ENCODE measurements around the gene NFIA.

The NFIA gene

GRCh38 chr1:61332796-61333195 is 250.4 kb downstream of the NFIA start:
- intact Hi-C loops (cut with DNase I): no loop called here
- DNase-seq: no peak

DNA sequence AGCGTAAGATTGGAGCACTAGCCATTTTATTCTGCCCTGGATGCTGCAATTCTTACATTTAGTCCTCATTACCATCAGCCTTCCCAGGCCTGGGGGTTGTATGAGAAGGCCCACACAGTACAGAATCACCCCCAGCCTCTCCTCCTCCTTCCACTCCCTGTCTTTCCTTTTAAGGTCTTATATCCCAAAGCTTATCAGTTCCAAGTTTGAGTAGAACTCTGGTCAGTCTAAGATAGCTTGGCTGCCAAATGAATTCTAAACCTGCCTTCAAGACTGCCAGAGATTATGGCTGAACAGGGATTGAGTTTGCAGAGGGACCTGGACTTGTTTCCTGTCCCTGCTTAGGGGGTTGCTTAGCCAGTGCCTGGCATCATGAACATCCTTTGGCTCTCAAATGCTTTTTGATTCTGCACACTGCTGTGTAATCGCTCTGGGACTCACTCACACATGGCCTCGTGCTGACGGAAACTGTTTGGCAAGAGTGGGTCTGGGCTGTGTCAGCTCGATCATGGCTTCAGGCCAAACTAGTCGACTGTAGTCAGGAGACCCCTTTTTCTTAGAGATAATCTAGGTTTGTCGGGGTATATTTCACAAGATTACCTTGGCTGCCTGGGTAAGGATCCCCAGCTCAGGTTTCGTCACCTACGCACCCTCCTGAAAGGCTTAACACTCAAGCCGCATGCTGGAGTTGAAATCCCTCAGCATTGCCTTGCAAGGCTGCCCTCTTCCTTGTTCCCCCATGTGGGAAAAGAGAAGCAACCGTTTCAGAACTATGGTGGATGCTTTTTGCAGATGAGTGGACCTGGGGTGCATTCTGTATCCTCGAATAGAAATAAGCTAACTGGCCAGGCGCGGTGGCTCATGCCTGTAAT is 252.6 kb downstream of the NFIA start:
- DNase-seq: peak in 1 of 10 donors; percentile 9
- intact Hi-C loops (cut with DNase I): loop anchor here (5.0 kb wide), 3 partner anchors 58 to 148 kb away; no protein-coding TSS in a partner anchor

GRCh38 chr1:61337037-61337436 is 254.7 kb downstream of the NFIA start:
- intact Hi-C loops (cut with DNase I): loop anchor here (5.0 kb wide), 3 partner anchors 60 to 150 kb away; no protein-coding TSS in a partner anchor
- no peak for DNase-seq

- DNase-seq: no peak
- intact Hi-C loops (cut with DNase I): loop anchor here (5.0 kb wide), 3 partner anchors 60 to 150 kb away; no protein-coding TSS in a partner anchor
Measured at GRCh38 chr1:61337441-61337951, 255.1 kb downstream of the NFIA start.

GRCh38 chr1:61337981-61338848 is 255.9 kb downstream of the NFIA start:
- intact Hi-C loops (cut with DNase I): loop anchor here (2.0 to 5.0 kb wide), 5 partner anchors 61 to 367 kb away; no protein-coding TSS in a partner anchor
- DNase-seq: peak; percentile 62 to 95 (median 74)

DNA sequence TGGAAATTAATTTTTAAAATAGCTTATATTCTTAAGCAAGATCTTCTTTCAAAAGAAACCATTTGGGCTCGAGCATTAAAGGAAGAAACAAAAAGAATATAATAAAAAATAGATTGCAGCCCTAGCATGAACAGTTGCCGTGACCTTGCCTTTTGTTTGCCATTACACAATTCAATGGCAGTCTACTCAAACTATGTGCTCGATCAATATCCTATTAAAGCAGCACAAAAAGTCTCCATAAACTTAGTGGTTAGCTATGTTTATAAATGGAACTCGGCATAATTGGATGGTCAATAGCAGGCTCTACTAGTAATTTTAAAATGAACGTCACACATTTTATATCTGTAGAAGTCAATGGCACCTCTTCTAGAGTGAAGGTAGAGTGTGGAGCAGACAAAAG is 256.5 kb downstream of the NFIA start:
- intact Hi-C loops (cut with DNase I): loop anchor here (2.0 to 5.0 kb wide), 5 partner anchors 62 to 368 kb away; no protein-coding TSS in a partner anchor

GRCh38 chr1:61341426-61341825 is 259.1 kb downstream of the NFIA start:
- peak in 1 of 10 donors; percentile 65 for DNase-seq
- intact Hi-C loops (cut with DNase I): loop anchor here (10.0 kb wide), 1 partner anchor 293 kb away; no protein-coding TSS in a partner anchor

More for the DNA sequence above, 256.5 kb downstream of the NFIA start:
- DNase-seq: no peak

DNA sequence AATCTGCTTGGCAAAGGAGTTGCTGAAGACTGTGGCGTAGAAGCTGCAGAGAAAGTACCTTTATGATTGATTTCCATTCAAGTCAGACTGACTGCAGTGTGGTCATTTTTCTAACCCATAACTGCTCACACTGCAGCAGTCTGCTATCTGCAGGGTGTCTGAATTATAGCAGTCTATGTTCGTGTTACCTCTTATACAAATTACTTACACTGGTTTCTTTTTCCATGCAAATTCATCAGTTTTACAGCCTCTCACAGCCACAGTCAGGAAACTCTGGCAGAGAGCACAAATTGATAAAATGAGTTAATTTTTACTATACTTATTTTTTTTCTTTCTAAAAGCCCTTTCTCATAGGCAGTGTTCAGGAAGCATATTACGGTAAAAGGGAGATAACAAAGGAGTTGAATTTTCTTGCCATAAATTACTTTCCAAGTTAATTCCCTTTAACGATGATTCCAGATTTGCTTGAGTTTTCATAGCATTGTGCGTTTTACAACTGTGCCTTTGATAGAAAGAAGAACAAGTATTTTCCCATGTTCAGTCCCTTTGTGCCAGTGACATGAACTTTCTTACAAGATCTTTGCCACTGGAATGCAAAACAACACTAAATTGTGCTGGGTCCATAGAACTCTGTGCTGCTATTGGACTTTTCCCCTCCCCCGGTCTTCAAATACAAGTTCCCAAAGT is 261.5 kb downstream of the NFIA start:
- no peak for DNase-seq
- intact Hi-C loops (cut with DNase I): loop anchor here (10.0 kb wide), 1 partner anchor 291 kb away; no protein-coding TSS in a partner anchor

DNA sequence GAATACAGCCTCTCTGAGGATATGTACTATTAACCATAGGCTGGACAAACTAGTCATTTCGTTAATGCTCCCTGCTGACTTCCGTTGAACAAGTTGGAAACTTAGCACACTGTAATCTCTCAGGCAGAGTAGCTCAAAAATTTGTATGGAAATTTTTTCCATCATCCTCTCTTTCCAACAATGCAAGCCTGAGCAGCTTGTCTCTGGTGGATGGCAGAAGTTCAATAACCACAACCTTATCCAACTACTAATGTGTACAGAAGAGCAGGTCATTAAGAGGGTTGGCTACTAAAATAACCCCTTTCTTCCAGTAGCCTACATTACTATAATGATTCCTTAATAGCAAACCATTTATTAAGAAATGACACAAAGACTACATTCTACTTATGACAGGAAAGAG is 262.3 kb downstream of the NFIA start:
- DNase-seq: no peak
- intact Hi-C loops (cut with DNase I): loop anchor here (10.0 kb wide), 1 partner anchor 290 kb away; no protein-coding TSS in a partner anchor

DNA sequence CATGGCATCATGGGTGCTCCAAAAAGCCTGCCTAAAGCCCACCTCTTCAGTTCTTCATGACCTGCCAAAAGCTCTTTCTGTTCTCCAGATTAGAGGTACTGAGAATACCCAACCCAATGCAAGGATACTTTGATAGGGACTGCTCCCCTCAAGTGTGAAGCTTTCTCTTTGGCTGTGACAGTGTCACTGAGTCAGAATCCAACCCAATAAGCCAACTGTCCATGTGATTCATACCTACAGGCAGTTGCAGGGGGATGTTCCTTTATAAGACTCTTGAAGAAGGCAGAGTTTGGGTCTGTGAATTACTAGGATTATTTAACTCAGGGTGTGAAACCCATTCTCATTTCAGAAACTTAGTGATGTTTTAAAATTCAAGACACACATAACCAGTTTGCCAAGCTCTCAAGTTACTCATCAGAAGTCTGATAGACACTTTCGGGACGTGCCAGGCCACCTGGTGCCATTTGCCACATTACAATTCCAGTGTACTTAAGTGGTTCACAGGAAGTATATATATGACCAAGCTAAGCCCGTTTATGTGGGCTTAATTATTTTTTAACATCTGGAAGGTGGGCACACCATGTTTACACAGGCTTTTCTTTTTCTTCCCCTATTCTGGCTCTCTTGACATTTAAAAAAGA is 265.8 kb downstream of the NFIA start:
- no peak for DNase-seq
- intact Hi-C loops (cut with DNase I): loop anchor here (10.0 kb wide), 1 partner anchor 287 kb away; no protein-coding TSS in a partner anchor

- intact Hi-C loops (cut with DNase I): no loop called here
Measured at GRCh38 chr1:61352845-61353435, 270.6 kb downstream of the NFIA start.

DNA sequence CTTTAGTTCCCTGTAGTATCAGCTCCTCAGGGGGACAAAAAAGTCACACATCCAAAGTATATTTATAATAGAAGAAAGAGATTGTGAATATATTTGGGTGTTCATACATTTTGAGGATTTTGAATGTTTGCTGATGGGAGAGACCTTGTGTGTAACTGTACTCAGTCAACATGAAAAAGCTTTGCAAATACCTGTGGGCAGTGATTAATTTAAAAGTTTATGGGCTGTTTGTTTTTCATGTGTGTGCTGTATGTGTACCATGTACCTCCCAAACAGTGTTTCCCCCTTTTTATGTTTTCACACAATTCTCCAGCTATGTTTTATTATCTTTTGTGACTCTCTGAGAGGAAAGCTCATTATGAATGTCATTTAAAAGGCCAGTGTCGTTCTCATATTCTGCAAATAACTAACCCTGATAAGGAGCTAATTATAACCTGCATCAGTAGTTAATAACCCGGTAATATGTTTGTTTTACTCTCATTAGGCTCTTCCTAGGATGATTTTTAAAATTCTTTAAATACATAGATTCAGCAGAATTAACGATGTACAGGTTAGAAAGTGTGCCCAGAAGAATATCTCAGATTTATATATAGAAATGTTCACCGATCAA is 271.5 kb downstream of the NFIA start:
- intact Hi-C loops (cut with DNase I): no loop called here
- DNase-seq: no peak

More at GRCh38 chr1:61352845-61353435, 270.6 kb downstream of the NFIA start:
- DNase-seq: no peak

GRCh38 chr1:61356016-61356415 is 273.7 kb downstream of the NFIA start:
- intact Hi-C loops (cut with DNase I): no loop called here
- DNase-seq: no peak

- intact Hi-C loops (cut with DNase I): no loop called here
- DNase-seq: no peak
Measured at GRCh38 chr1:61356995-61357394, 274.6 kb downstream of the NFIA start.

- intact Hi-C loops (cut with DNase I): no loop called here
- DNase-seq: no peak
Measured at GRCh38 chr1:61357539-61357938, 275.2 kb downstream of the NFIA start.

DNA sequence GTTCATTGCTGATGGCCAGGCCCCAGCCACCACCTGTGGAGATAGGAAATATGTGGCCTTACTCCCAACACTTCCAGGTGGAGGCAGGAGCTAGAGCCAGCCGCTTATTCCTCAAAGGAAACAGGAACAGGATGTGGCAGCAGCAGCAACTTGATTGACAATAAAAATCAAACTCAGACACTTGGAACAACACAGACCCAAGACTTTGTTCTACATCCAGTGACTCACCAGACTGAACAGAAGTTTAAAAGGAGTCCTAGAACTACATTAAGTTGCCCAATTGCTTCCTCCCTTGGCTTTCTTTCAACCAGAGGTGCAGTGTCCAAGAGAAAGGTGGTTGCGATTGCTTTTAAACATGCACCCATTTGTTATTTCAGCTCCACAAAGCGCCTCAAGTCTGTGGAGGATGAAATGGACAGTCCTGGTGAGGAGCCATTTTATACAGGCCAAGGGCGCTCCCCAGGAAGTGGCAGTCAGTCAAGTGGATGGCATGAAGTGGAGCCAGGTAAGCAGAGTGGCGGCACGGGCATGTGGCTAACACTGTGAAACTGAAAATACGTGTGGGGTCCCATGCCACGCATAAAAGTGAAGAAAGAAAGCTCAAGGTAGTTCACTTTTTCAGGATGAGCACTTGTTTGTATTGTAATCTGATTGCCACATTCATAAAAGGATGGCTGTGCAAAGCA is 276.6 kb downstream of the NFIA start:
- peak in 1 of 10 donors; percentile 69 for DNase-seq
- intact Hi-C loops (cut with DNase I): no loop called here

DNA sequence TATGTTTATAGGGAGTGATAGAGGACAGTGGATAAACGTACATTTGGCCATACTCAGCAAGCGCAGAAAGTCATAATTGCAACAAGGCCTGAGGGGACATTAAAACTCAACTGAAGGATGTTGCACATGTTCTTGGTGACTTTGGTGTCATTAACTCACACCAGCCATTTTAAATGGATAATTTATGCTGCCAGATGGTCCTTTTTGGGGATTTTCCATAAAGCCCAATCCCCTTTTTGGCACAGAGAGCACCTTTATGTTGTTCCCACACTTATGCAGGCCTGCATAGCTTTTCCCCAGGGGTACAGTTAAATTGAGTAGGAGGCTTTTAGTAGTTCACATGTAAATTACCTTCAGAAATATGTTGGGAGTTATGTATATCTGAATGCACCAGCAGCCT is 279.6 kb downstream of the NFIA start:
- no peak for DNase-seq
- intact Hi-C loops (cut with DNase I): no loop called here

DNA sequence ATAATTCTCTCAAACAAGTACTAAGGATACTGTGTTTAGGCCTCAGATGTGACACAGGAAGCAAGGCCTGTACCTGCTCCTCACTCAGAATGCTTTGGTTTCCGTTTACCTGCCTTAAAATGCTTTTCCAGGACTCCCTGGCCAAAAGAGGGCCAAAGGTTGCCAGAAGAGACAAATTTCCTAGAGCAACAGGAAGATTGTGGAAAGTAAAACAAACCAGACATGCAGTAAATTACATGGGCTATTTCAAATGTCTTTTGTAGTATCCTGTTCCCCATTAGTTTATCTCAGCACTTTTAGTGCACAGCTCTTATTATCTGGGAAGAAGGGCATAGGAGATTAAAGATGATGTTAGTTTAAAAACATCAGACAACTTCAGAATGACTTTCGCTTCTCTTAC is 280.0 kb downstream of the NFIA start:
- DNase-seq: no peak
- intact Hi-C loops (cut with DNase I): no loop called here
